Activated CD4-positive, alpha-beta T cell treated with anti-CD3 and anti-CD28 coated beads for 36 hours (primary cell): ENCODE data around the gene LILRB5. TPM values are rescaled to one million over a fixed set of nuclear protein-coding genes. Genes with fewer than 3 reads are reported as not detected.
"Not testable (repeated sequence)": the region's sequence is repeated elsewhere in the genome, so short reads cannot be mapped to it uniquely, and the experiment has no call there.

ENCODE experiments used
- ATAC-seq: fragments of 200-7000 bp; cut with Tn5 transposase; one replicate; pipeline ENCODE4 v1.10.0; 2021; ENCODE audit warnings: mild to moderate bottlenecking, moderate library complexity
- CTCF ChIA-PET: fragments of 350-600 bp; sonication (Branson Sonifier 250); formaldehyde crosslinking; loops from one replicate; lab custom pipeline; 2021; ENCODE audit warnings: antibody characterized with exemption; lab: Charles Lee
- POLR2A ChIA-PET: fragments of 350-600 bp; sonication (Branson Sonifier 250); formaldehyde crosslinking; loops from one replicate; lab custom pipeline; 2021; ENCODE audit warnings: antibody characterized with exemption, inconsistent platforms; lab: Charles Lee
- DNase-seq: peaks from one replicate; pipeline ENCODE4 v3.0.0-alpha.2; 2020
- H3K27ac Mint-ChIP-seq: one replicate; pipeline ENCODE4 v1.8.0; 2021; ENCODE audit warnings: mixed read lengths
- H3K27me3 Mint-ChIP-seq: one replicate; pipeline ENCODE4 v1.8.0; 2021; ENCODE audit warnings: mixed read lengths
- H3K36me3 Mint-ChIP-seq: one replicate; pipeline ENCODE4 v1.8.0; 2021; ENCODE audit warnings: low read depth, mixed read lengths
- H3K4me1 Mint-ChIP-seq: one replicate; pipeline ENCODE4 v1.8.0; 2021; ENCODE audit warnings: mixed read lengths
- H3K4me3 Mint-ChIP-seq: one replicate; pipeline ENCODE4 v1.8.0; 2021; ENCODE audit warnings: mild to moderate bottlenecking, moderate library complexity, mixed read lengths
- H3K9me3 Mint-ChIP-seq: one replicate; pipeline ENCODE4 v1.8.0; 2021; ENCODE audit warnings: low read depth, mixed read lengths
- intact Hi-C, 2 experiments: fragments of 100-400 bp; cut with DNase I in 1 of 2; cut with micrococcal nuclease in 1 of 2; formaldehyde crosslinking; loops; one replicate each; pipeline versions ENCODE4 v1.14.2 to v1.15.1; 2022 to 2024; cut with DNase I, micrococcal nuclease
- total RNA-seq, 2 experiments: library from RNA; stranded (reverse); gene quantifications; one replicate each; pipeline ENCODE4 v1.2.3, GENCODE V29; 2021

Gene LILRB5
- not detected for total RNA-seq

DNA sequence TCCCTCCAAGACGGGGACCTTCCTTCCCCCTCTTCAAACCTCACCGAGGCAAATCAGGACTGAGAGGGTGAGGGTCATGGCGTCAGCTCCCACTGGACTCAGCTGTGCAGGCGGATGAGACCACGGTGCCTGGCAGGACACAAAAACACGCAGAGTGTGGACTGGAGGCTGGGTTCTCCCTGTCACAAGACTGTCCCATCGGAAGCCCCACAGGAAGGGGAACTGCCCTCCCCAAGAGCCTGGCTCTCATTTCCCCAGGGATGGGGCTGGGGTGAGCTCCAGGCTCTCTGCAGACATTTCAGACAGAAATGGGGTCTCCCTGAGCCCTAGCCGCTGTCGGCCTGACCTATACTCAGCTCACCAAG lies at the start of gene LILRB5:
TSS of gene LILRB5 (minus strand) at position 158 of the 365 bp plus-strand sequence. CDS start at position 78, 80 bp downstream.
- no peaks in the 10 kb centered on the region for H3K9me3 Mint-ChIP-seq
- CTCF ChIA-PET, result interaction anchor here (2.6 kb wide), 1 partner anchor 10 kb away, joined by 27 read pairs; no protein-coding TSS in a partner anchor

DNA sequence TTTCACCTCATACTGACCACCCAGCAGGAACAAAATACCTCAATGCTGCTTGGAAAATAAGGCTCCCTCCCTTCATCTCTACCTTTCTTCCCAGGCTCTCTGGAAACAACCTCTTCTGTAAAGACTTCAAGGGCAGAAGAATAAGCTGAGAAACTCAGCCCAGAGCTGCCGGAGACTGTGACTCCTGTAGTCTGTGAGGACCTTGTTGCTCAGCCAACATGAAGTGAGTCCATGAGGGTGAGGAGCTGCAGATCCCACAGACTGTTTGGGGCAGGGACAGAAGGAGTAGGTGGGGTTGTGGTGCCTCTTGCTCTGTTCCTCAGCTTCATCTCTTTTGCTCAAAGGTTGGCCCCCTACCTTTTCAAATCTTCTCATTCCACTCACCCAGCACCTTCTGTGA lies 48.1 kb upstream of the LILRB5 start:
- H3K36me3 Mint-ChIP-seq, result no peaks in the 10 kb centered on the region
- POLR2A ChIA-PET, result no interaction called here
- CTCF ChIA-PET, result interaction anchor here (0.6 to 1.2 kb wide), 2 partner anchors 20 to 282 kb away, joined by 3 to 6 read pairs; no protein-coding TSS in a partner anchor
- intact Hi-C loops, result no loop called here
- H3K4me3 Mint-ChIP-seq, result no peak overlapping the region
- peaks cover 27% of the 10 kb centered on the region for H3K4me1 Mint-ChIP-seq
- DNase-seq (no peak), ATAC-seq (no peak)
- no peaks in the 10 kb centered on the region for H3K9me3 Mint-ChIP-seq
- no peaks in the 10 kb centered on the region for H3K27me3 Mint-ChIP-seq
- no peak overlapping the region for H3K27ac Mint-ChIP-seq

More for the DNA sequence above, at the start of gene LILRB5:
- Mint-ChIP-seq H3K27ac (no peak within 1 kb of the TSS), H3K4me1 (no peaks in the 10 kb centered on the region), H3K36me3 (no peaks in the 10 kb centered on the region), H3K27me3 (peaks cover 7% of the 10 kb centered on the region), H3K4me3 (no peak within 1 kb of the TSS)
- POLR2A ChIA-PET, result no interaction called here
- no peak for DNase-seq
- no peak for ATAC-seq
- intact Hi-C loops, result no loop called here

GRCh38 chr19:54302257-54302656 lies 45.2 kb upstream of the LILRB5 start:
- ChIA-PET CTCF (no interaction called here), POLR2A (no interaction called here)
- Mint-ChIP-seq H3K27ac (no peak overlapping the region), H3K27me3 (no peaks in the 10 kb centered on the region), H3K36me3 (no peaks in the 10 kb centered on the region), H3K4me1 (peaks cover 27% of the 10 kb centered on the region), H3K4me3 (no peak overlapping the region), H3K9me3 (no peaks in the 10 kb centered on the region)
- DNase-seq (no peak), ATAC-seq (no peak)
- intact Hi-C loops, result no loop called here

GRCh38 chr19:54299515-54299914 lies 42.4 kb upstream of the LILRB5 start:
- H3K27me3 Mint-ChIP-seq, result no peaks in the 10 kb centered on the region
- no peak overlapping the region for H3K27ac Mint-ChIP-seq
- DNase-seq, result no peak
- POLR2A ChIA-PET, result no interaction called here
- intact Hi-C loops, result loop anchor here in 1 of 2 experiments (5.0 kb wide), 1 partner anchor 333 kb away; the partner anchor contains the start of gene LILRB1
- ATAC-seq, result no peak
- H3K9me3 Mint-ChIP-seq, result no peaks in the 10 kb centered on the region
- peaks cover 13% of the 10 kb centered on the region for H3K4me1 Mint-ChIP-seq
- CTCF ChIA-PET, result no interaction called here
- no peaks in the 10 kb centered on the region for H3K36me3 Mint-ChIP-seq
- no peak overlapping the region for H3K4me3 Mint-ChIP-seq

DNA sequence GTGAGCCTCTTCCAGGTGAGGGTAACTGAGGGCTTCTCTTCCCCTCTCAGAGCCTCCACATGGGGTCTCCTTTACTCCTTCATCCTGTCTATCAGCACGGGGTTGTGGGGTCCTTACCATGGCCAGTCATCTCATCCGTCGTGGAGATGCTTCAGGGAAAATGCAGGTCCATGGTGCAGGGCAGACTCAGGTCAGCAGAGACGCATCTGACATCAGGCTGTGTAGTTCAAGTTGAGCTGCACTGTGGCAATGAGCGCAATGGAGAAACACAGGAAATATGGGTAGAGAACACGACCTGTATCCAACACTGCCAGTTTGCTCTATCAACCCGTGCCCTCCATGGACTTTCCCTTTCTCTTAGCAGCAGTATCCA lies 42.0 kb upstream of the LILRB5 start:
- Mint-ChIP-seq H3K4me1 (peaks cover 9% of the 10 kb centered on the region), H3K27ac (no peak overlapping the region), H3K4me3 (no peak overlapping the region), H3K9me3 (no peaks in the 10 kb centered on the region), H3K36me3 (no peaks in the 10 kb centered on the region), H3K27me3 (peaks cover 2% of the 10 kb centered on the region)
- intact Hi-C loops, result loop anchor here in 1 of 2 experiments (5.0 kb wide), 1 partner anchor 333 kb away; the partner anchor contains the start of gene LILRB1
- DNase-seq, result no peak
- ATAC-seq, result no peak
- CTCF ChIA-PET, result no interaction called here
- POLR2A ChIA-PET, result no interaction called here

- no peak for ATAC-seq
- Mint-ChIP-seq H3K27me3 (peaks cover 2% of the 10 kb centered on the region), H3K9me3 (no peaks in the 10 kb centered on the region), H3K36me3 (no peaks in the 10 kb centered on the region), H3K27ac (no peak overlapping the region), H3K4me3 (no peak overlapping the region), H3K4me1 (peaks cover 4% of the 10 kb centered on the region)
- ChIA-PET CTCF (no interaction called here), POLR2A (no interaction called here)
- DNase-seq, result no peak
- intact Hi-C loops, result loop anchor here in 1 of 2 experiments (5.0 kb wide), 1 partner anchor 334 kb away; the partner anchor contains the start of gene LILRB1
Measured at GRCh38 chr19:54298357-54299125, 41.5 kb upstream of the LILRB5 start.

- intact Hi-C loops, result loop anchor here in 1 of 2 experiments (5.0 kb wide), 1 partner anchor 334 kb away; the partner anchor contains the start of gene LILRB1
- no peak overlapping the region for H3K4me3 Mint-ChIP-seq
- ATAC-seq (no peak), DNase-seq (no peak)
- H3K36me3 Mint-ChIP-seq, result no peaks in the 10 kb centered on the region
- H3K4me1 Mint-ChIP-seq, result no peaks in the 10 kb centered on the region
- ChIA-PET POLR2A (no interaction called here), CTCF (no interaction called here)
- no peak overlapping the region for H3K27ac Mint-ChIP-seq
- no peaks in the 10 kb centered on the region for H3K9me3 Mint-ChIP-seq
- peaks cover 6% of the 10 kb centered on the region for H3K27me3 Mint-ChIP-seq
Measured at GRCh38 chr19:54297759-54298305, 40.8 kb upstream of the LILRB5 start.

DNA sequence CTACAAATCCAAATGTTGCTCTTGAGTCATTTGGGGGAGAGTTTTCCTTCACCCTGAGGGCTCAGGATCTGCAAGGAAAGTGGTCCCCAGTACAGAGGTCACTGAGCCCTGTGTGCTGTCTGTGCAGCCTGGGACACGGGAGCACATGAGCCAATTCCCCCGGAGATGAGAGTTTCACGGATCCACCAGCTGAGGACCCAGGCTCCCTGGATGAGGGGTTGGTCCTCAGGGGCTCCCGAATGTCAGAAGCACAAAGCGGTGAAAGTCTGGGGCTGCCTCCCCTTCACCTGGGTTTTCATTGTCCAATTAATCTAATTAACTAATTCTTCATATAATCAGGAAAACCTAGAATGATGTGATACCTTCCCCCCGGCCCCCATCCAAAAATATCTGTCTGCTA lies 37.5 kb upstream of the LILRB5 start:
- Mint-ChIP-seq H3K4me3 (no peak overlapping the region), H3K27ac (no peak overlapping the region), H3K36me3 (no peaks in the 10 kb centered on the region), H3K27me3 (peaks cover 7% of the 10 kb centered on the region), H3K9me3 (no peaks in the 10 kb centered on the region), H3K4me1 (no peaks in the 10 kb centered on the region)
- ChIA-PET POLR2A (no interaction called here), CTCF (no interaction called here)
- ATAC-seq (no peak), DNase-seq (no peak)
- intact Hi-C loops, result no loop called here

DNA sequence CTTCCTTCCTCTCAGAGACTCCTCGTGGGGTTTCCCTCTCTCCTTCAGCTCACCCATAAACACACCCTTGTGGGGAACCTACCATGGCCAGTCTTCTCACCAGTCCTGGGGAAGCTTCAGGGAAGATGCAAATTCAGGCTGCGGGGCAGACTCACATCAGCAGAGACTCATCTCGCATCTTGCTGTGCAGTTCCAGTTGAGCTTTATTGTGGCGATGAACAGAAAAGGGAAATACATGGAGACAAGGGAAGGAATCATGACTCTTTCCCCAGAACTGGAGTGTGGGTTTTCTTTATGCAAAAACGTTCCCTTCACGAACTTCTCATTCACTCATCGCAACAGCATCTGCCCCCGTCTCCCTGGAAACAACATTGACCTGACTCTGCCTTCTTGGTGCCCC lies 32.1 kb upstream of the LILRB5 start:
- H3K9me3 Mint-ChIP-seq, H3K4me1 Mint-ChIP-seq, CTCF ChIA-PET, intact Hi-C loops, POLR2A ChIA-PET, ATAC-seq, DNase-seq, H3K4me3 Mint-ChIP-seq, H3K36me3 Mint-ChIP-seq, H3K27ac Mint-ChIP-seq: not testable (repeated sequence)
- peaks cover 12% of the 10 kb centered on the region for H3K27me3 Mint-ChIP-seq

DNA sequence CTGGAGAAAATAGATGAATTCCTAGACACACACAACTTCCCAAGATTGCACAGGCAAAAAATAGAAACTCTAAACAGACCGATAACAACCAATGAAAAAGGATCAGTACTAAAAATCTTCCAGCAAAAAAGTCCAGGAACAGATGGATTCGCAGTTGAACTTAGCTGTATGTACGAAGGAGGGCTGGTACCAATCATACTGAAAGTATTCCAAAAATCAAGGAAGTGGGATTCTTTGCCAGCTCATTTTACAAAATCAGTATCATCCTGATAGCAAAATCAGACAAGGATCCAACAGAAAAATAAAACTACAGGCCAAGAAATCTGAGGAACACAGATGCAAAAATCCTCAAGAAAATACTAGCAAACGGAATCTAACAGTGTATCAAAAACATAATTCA lies 30.4 kb upstream of the LILRB5 start:
- ATAC-seq, result no peak
- H3K4me3 Mint-ChIP-seq, result no peak overlapping the region
- H3K27ac Mint-ChIP-seq, result no peak overlapping the region
- CTCF ChIA-PET, result no interaction called here
- intact Hi-C loops, result no loop called here
- H3K36me3 Mint-ChIP-seq, result no peaks in the 10 kb centered on the region
- peaks cover 8% of the 10 kb centered on the region for H3K27me3 Mint-ChIP-seq
- no peaks in the 10 kb centered on the region for H3K4me1 Mint-ChIP-seq
- H3K9me3 Mint-ChIP-seq, result no peaks in the 10 kb centered on the region
- no peak for DNase-seq
- POLR2A ChIA-PET, result no interaction called here

- H3K27me3 Mint-ChIP-seq, result peaks cover 16% of the 10 kb centered on the region
- DNase-seq, CTCF ChIA-PET, H3K4me1 Mint-ChIP-seq, POLR2A ChIA-PET, H3K36me3 Mint-ChIP-seq, H3K27ac Mint-ChIP-seq, H3K4me3 Mint-ChIP-seq, ATAC-seq, intact Hi-C loops, H3K9me3 Mint-ChIP-seq: not testable (repeated sequence)
Measured at GRCh38 chr19:54286283-54286682, 29.2 kb upstream of the LILRB5 start.
